GM12891 (cell line): ENCODE data around the gene ENTPD2.

Experiments used
- POLR2A ChIP-seq: IDR thresholded peaks from 2 replicates; pipeline ENCODE4 v1.6.1; 2011; ENCODE audit warnings: low read depth, low read length, control low read depth
- POLR2AphosphoS5 ChIP-seq: IDR thresholded peaks from 2 replicates; pipeline ENCODE4 v1.6.1; 2011; ENCODE audit warnings: low read depth, low read length, control low read depth
- POU2F2 ChIP-seq: IDR thresholded peaks from 2 replicates; pipeline ENCODE4 v1.6.1; 2011; ENCODE audit warnings: low read depth, mild to moderate bottlenecking, control low read depth, low read length, moderate library complexity
- SPI1 ChIP-seq: IDR thresholded peaks from 2 replicates; pipeline ENCODE4 v1.6.1; 2011; ENCODE audit warnings: low read depth, low read length, control low read depth
- TAF1 ChIP-seq: IDR thresholded peaks from 2 replicates; pipeline ENCODE4 v1.6.1; 2011; ENCODE audit warnings: low read depth, low read length, control low read depth

GRCh38 chr9:137013571-137013940, 40.3 kb downstream of the ENTPD2 start:
- no peak for TF ChIP-seq POLR2AphosphoS5
- no peak for TF ChIP-seq POLR2A
- no peak for TF ChIP-seq TAF1
- TF ChIP-seq POU2F2 = no peak
- no peak for TF ChIP-seq SPI1
